MM.1S (cell line): ENCODE results near the gene DHRS4.
"Not testable (repeated sequence)": the region's sequence is repeated elsewhere in the genome, so short reads cannot be mapped to it uniquely, and the experiment has no call there.

Experiments used
- DNase-seq: peaks from one replicate; pipeline ENCODE4 v3.0.0-alpha.2; 2015
- H2AFZ ChIP-seq: fragments of 300-600 bp; sonication (generic); 2 replicates; pipeline ENCODE4 v1.6.0; 2016; ENCODE audit warnings: antibody characterized with exemption, low read length
- H3F3A ChIP-seq: fragments of 300-600 bp; sonication (generic); 2 replicates; pipeline ENCODE4 v1.6.1; 2016; ENCODE audit warnings: mild to moderate bottlenecking, antibody characterized with exemption, low read length, moderate library complexity, mixed read lengths; ENCODE audit not compliant: insufficient read depth
- H3K27ac ChIP-seq: fragments of 300-600 bp; sonication (generic); 2 replicates; pipeline ENCODE4 v1.5.1; 2016; ENCODE audit warnings: mild to moderate bottlenecking, low read length
- H3K27me3 ChIP-seq: fragments of 300-600 bp; sonication (generic); replicated peaks from 2 replicates; pipeline ENCODE4 v1.6.0; 2016; ENCODE audit warnings: low read length; ENCODE audit not compliant: insufficient read depth
- H3K36me3 ChIP-seq: fragments of 300-600 bp; sonication (generic); replicated peaks from 2 replicates; pipeline ENCODE4 v1.6.1; 2016; ENCODE audit warnings: mild to moderate bottlenecking, low read length, mixed read lengths; ENCODE audit not compliant: insufficient read depth
- H3K4me1 ChIP-seq: fragments of 300-600 bp; sonication (generic); 2 replicates; pipeline ENCODE4 v1.6.1; 2016; ENCODE audit warnings: low read length, mixed read lengths
- H3K4me2 ChIP-seq: fragments of 300-600 bp; sonication (generic); 2 replicates; pipeline ENCODE4 v1.6.0; 2016; ENCODE audit warnings: low read depth, low read length
- H3K4me3 ChIP-seq: fragments of 300-600 bp; sonication (generic); 2 replicates; pipeline ENCODE4 v1.5.1; 2016; ENCODE audit warnings: low read length, mixed read lengths
- H3K79me2 ChIP-seq: fragments of 300-600 bp; sonication (generic); 2 replicates; pipeline ENCODE4 v1.6.1; 2016; ENCODE audit warnings: mixed run types, low read length, mixed read lengths
- H3K9ac ChIP-seq: fragments of 300-600 bp; sonication (generic); 2 replicates; pipeline ENCODE4 v1.6.1; 2016; ENCODE audit warnings: low read length, mixed read lengths
- H3K9me2 ChIP-seq: fragments of 300-600 bp; sonication (generic); replicated peaks from 2 replicates; pipeline ENCODE4 v1.6.1; 2016; ENCODE audit warnings: mild to moderate bottlenecking, low read length, mixed read lengths; ENCODE audit not compliant: insufficient read depth
- H3K9me3 ChIP-seq: fragments of 300-600 bp; sonication (generic); replicated peaks from 2 replicates; pipeline ENCODE4 v1.6.1; 2016; ENCODE audit warnings: mild to moderate bottlenecking, low read length, mixed read lengths; ENCODE audit not compliant: insufficient read depth
- H4K20me1 ChIP-seq: fragments of 300-600 bp; sonication (generic); 2 replicates; pipeline ENCODE4 v1.6.1; 2016; ENCODE audit warnings: mild to moderate bottlenecking, low read length, moderate library complexity, mixed read lengths; ENCODE audit not compliant: insufficient read depth
- EZH2 ChIP-seq: fragments of 300-600 bp; sonication (generic); optimal IDR thresholded peaks from 2 replicates; pipeline ENCODE3; 2017; ENCODE audit warnings: low read depth, mild to moderate bottlenecking, antibody characterized with exemption, low read length, mixed read lengths
- EZH2phosphoT487 ChIP-seq: fragments of 300-600 bp; sonication (generic); IDR thresholded peaks from 2 replicates; pipeline ENCODE4 v1.6.1; 2018; ENCODE audit warnings: antibody characterized with exemption, low read length
- TF ChIP-seq, protein P1 (sequence below): fragments of 300-600 bp; sonication (generic); IDR thresholded peaks from 2 replicates; pipeline ENCODE4 v1.5.1; 2016; ENCODE audit warnings: antibody characterized with exemption, low read length, mixed read lengths

The DHRS4 gene

DNA sequence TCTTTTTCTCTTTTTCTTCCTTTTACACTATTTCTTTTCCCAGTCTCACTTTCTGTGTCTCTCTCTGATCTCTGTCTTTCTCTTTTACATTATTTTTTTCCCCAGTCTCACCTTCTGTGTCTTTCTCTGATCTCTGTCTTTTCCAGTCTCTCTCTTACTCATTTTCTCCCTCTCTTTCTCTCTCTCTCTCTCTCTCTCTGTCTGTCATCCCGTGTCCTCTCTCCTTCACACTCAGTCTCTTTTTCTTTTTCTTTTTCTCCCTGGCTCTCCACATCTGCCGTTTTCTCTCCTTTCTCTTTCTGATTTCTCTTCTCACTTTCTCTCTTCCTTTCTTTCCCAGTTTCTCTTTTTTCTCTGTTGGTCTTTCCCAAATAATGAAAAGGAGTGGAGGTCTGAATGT is 57.5 kb downstream of the DHRS4 start:
- Histone ChIP-seq H3K9me2 (no peaks in the 10 kb centered on the region), H2AFZ (no peak overlapping the region), H3K9ac (no peak overlapping the region), H3K4me2 (no peak overlapping the region), H4K20me1 (no peaks in the 10 kb centered on the region), H3F3A (no peaks in the 10 kb centered on the region), H3K9me3 (no peaks in the 10 kb centered on the region), H3K79me2 (no peaks in the 10 kb centered on the region), H3K4me3 (no peak overlapping the region), H3K36me3 (no peaks in the 10 kb centered on the region), H3K27ac (no peak overlapping the region), H3K27me3 (no peaks in the 10 kb centered on the region), H3K4me1 (no peaks in the 10 kb centered on the region)
- TF ChIP-seq EZH2phosphoT487 = no peak
- TF ChIP-seq EZH2 = no peak
- TF ChIP-seq, protein P1, sequence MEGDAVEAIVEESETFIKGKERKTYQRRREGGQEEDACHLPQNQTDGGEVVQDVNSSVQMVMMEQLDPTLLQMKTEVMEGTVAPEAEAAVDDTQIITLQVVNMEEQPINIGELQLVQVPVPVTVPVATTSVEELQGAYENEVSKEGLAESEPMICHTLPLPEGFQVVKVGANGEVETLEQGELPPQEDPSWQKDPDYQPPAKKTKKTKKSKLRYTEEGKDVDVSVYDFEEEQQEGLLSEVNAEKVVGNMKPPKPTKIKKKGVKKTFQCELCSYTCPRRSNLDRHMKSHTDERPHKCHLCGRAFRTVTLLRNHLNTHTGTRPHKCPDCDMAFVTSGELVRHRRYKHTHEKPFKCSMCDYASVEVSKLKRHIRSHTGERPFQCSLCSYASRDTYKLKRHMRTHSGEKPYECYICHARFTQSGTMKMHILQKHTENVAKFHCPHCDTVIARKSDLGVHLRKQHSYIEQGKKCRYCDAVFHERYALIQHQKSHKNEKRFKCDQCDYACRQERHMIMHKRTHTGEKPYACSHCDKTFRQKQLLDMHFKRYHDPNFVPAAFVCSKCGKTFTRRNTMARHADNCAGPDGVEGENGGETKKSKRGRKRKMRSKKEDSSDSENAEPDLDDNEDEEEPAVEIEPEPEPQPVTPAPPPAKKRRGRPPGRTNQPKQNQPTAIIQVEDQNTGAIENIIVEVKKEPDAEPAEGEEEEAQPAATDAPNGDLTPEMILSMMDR = no peak
- DNase-seq = no peak

DNA sequence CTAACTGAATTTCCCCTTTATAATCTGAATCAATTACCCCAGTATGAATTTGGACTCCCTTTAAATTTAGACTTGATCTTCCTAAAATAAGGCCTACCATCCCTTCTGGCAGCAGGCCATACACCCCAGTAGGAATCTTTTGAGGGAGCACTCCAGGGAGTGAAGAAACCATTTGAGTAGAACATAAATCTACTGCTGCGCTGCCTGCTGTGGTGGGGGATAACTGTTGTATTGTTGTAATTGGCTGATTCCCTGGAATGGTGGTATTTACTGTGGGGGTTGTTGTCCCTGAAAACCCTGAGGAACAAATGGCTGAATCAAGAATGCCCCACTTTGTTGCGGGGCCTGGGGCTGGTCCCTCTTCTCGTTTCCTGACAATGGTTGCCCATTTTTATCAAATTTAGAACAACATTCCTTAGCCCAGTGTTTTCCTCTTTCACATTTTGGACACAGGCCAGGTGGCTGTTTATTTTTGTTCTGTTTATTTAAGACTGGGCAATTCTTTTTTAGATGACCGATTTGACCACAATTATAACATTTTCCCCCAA is 59.2 kb downstream of the DHRS4 start:
- H3K4me1 ChIP-seq, H3K79me2 ChIP-seq, DNase-seq, H3K4me2 ChIP-seq, H2AFZ ChIP-seq, H3K36me3 ChIP-seq, H4K20me1 ChIP-seq, H3K27ac ChIP-seq, H3F3A ChIP-seq, H3K27me3 ChIP-seq, H3K9me2 ChIP-seq, H3K4me3 ChIP-seq, H3K9ac ChIP-seq, H3K9me3 ChIP-seq: not testable (repeated sequence)

DNA sequence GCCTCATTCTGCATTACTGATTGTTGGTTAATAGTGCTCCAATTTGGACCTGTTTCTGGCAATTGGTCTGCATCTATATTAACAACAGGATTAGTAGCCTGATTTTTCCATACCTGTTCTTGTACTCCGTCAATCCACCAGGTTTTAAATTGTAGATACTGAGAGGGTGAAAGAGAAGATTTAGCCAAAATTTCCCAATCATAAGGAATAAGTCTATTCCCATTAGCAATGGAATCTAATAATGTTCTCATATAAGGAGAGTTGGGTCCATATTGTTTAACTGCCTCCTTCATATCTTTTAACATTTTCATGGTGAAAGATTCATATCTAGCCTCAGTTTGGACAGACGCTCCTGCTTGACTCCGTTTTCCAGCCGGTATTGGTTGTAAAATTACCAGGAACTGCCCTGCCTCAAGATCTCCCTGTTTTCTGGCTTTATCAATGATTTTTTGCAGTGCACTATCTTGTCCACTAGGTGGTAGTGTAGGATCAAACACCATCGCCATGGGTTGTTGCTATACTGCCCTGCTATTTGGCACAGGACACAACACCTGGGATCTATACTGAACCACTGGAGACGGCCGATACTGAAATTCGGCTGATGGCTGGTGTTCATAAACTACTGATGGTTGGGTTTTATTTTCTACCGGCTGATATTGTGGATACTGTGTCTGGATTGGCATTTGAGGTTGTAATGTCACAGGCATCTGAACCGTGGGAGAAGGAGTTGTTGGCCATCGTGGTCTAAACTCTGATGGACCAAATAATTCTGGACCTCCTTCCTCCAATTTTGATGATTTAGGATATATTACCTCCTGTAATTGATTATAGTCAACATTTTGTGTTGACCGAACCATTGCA is 60.3 kb downstream of the DHRS4 start:
- no peak overlapping the region for H3K4me2 ChIP-seq
- peak; percentile 50 for DNase-seq
- H2AFZ ChIP-seq = no peak overlapping the region
- H3K9me3 ChIP-seq = no peaks in the 10 kb centered on the region
- H3K27me3 ChIP-seq = no peaks in the 10 kb centered on the region
- TF ChIP-seq, protein P1 = peak; percentile 61
- no peak for TF ChIP-seq EZH2phosphoT487
- no peak for TF ChIP-seq EZH2
- H3K79me2 ChIP-seq = no peaks in the 10 kb centered on the region
- H4K20me1 ChIP-seq = no peaks in the 10 kb centered on the region
- H3K4me3 ChIP-seq = no peak overlapping the region
- no peaks in the 10 kb centered on the region for H3K36me3 ChIP-seq
- H3F3A ChIP-seq = no peaks in the 10 kb centered on the region
- H3K4me1 ChIP-seq = no peaks in the 10 kb centered on the region
- H3K9me2 ChIP-seq = no peaks in the 10 kb centered on the region
- H3K9ac ChIP-seq = no peak overlapping the region
- H3K27ac ChIP-seq = no peak overlapping the region

DNA sequence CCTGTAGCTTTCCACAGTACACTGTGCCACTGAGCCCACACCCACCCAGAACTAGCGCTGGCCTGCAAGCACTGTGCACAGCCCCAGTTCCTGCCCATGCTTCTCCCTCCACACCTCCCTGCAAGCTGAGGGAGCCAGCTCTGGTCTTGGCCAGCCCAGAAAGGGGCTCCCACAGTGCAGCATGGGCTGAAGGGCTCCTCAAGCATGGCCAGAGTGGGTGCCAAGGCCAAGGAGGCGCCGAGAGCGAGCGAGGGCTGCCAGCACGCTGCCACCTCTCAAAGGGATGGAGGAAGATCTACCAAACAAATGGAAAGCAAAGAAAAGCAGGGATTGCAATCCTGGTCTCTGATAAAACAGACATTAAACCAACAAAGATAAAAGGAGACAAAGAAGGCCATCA is 62.2 kb downstream of the DHRS4 start:
- H2AFZ ChIP-seq, H3K27ac ChIP-seq, H4K20me1 ChIP-seq, DNase-seq, H3K4me3 ChIP-seq, H3K4me1 ChIP-seq, H3K4me2 ChIP-seq, H3K9me2 ChIP-seq, H3K36me3 ChIP-seq, H3K79me2 ChIP-seq, H3F3A ChIP-seq, H3K9me3 ChIP-seq, H3K9ac ChIP-seq, H3K27me3 ChIP-seq: not testable (repeated sequence)
